HFFc6 (cell line): Measurements from ENCODE around the gene IARS2. TPM values are rescaled to one million over a fixed set of nuclear protein-coding genes. Genes with fewer than 3 reads are reported as not detected.

ENCODE experiments used
- DNase-seq: peaks from one replicate; pipeline ENCODE4 v3.0.0-alpha.2; 2018
- H3K27ac Mint-ChIP-seq: 2 replicates; pipeline ENCODE4 v1.8.0; 2020; ENCODE audit warnings: mild to moderate bottlenecking, mixed read lengths
- H3K27me3 Mint-ChIP-seq: 2 replicates; pipeline ENCODE4 v1.8.0; 2021; ENCODE audit warnings: mild to moderate bottlenecking, moderate library complexity, mixed read lengths; ENCODE audit not compliant: insufficient read depth
- H3K36me3 Mint-ChIP-seq: 2 replicates; pipeline ENCODE4 v1.8.0; 2021; ENCODE audit warnings: low read depth, mixed read lengths
- H3K4me1 Mint-ChIP-seq: 2 replicates; pipeline ENCODE4 v1.8.0; 2020; ENCODE audit warnings: low read depth, mixed read lengths
- H3K4me3 Mint-ChIP-seq: 2 replicates; pipeline ENCODE4 v1.8.0; 2020; ENCODE audit warnings: mild to moderate bottlenecking, moderate library complexity, mixed read lengths
- H3K9me3 Mint-ChIP-seq: 2 replicates; pipeline ENCODE4 v1.8.0; 2020; ENCODE audit warnings: mild to moderate bottlenecking, mixed read lengths
- total RNA-seq, 6 experiments: library from RNA; stranded (reverse); fragmentation: NEBNext Ultra II Directional; extraction: Animal tissue kit (Norgen Biotek cat#: 25700); gene quantifications; 2 replicates in 1 of 6; 3 replicates in 5 of 6; pipeline ENCODE4 v1.2.3, GENCODE V29; 2021
- TF ChIP-seq, protein P1 (sequence below): fragments of 200-600 bp; sonication (generic); IDR thresholded peaks from 2 replicates; pipeline ENCODE4 v1.5.0; 2021; ENCODE audit warnings: antibody characterized with exemption, mild to moderate bottlenecking

The IARS2 gene
- total RNA-seq, 6 experiments from 2014 or later: 81.6 to 95.2 (median 90.5) TPM

- no peaks in the 10 kb centered on the region for H3K27me3 Mint-ChIP-seq
- peaks cover 5% of the 10 kb centered on the region; the same call in 1 of the 2 replicates for H3K4me1 Mint-ChIP-seq
- peak; percentile 5 for DNase-seq
- H3K36me3 Mint-ChIP-seq: peaks cover 28% of the 10 kb centered on the region
- H3K4me3 Mint-ChIP-seq: no peak overlapping the region
- TF ChIP-seq, protein P1, sequence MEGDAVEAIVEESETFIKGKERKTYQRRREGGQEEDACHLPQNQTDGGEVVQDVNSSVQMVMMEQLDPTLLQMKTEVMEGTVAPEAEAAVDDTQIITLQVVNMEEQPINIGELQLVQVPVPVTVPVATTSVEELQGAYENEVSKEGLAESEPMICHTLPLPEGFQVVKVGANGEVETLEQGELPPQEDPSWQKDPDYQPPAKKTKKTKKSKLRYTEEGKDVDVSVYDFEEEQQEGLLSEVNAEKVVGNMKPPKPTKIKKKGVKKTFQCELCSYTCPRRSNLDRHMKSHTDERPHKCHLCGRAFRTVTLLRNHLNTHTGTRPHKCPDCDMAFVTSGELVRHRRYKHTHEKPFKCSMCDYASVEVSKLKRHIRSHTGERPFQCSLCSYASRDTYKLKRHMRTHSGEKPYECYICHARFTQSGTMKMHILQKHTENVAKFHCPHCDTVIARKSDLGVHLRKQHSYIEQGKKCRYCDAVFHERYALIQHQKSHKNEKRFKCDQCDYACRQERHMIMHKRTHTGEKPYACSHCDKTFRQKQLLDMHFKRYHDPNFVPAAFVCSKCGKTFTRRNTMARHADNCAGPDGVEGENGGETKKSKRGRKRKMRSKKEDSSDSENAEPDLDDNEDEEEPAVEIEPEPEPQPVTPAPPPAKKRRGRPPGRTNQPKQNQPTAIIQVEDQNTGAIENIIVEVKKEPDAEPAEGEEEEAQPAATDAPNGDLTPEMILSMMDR: no peak
- H3K9me3 Mint-ChIP-seq: no peaks in the 10 kb centered on the region
- H3K27ac Mint-ChIP-seq: peak overlapping the region; percentile 27; the same call in 1 of the 2 replicates
Observed at GRCh38 chr1:220170836-220171526, 77.0 kb downstream of the IARS2 start.

DNA sequence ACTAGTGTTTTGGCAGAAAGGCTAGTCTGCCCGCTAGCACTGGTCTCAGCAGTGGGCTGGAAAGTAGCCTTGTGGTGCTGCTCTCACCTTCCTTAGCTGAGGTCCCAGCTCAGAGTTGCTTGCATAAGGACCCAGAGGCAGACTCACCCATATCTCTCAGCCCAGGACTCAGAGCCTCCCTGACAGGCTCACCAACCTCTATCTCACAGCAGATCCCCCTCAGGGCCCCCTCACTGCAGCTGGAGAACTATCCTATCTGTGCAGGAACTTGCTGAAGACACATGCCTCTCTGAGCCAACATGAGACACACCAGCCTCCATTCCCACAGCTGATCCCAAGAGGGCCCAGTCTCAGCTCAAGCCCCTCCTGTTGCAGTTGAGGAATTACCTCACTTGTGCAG, 82.6 kb downstream of the IARS2 start:
- no peak overlapping the region for H3K27ac Mint-ChIP-seq
- TF ChIP-seq, protein P1: no peak
- DNase-seq: no peak
- no peaks in the 10 kb centered on the region for H3K9me3 Mint-ChIP-seq
- H3K4me1 Mint-ChIP-seq: no peaks in the 10 kb centered on the region; the same call in 1 of the 2 replicates
- H3K27me3 Mint-ChIP-seq: no peaks in the 10 kb centered on the region
- H3K4me3 Mint-ChIP-seq: no peak overlapping the region
- H3K36me3 Mint-ChIP-seq: peaks cover 53% of the 10 kb centered on the region

DNA sequence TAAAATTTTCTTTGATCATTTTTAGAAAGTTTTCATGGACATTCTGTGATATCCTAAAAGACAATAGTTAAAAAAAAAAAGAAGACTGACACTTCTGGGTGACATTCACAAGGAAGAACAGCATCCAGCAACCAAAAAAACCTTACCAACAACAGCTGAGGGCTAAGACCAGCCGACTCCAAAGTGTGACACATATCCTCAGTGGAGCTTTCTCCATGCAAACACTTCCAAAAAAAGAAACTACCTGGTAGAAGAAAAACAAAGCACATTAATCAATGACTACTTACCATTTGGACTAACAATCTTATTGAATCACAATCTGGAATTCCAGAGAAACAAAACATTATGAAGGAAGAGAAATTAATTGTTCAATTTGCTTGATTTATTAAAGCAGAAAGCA, 88.2 kb downstream of the IARS2 start:
- Mint-ChIP-seq H3K27me3 (no peaks in the 10 kb centered on the region), H3K9me3 (no peaks in the 10 kb centered on the region), H3K27ac (peak overlapping the region; percentile 12; the same call in 1 of the 2 replicates), H3K4me3 (no peak overlapping the region), H3K36me3 (peaks cover 50% of the 10 kb centered on the region), H3K4me1 (peaks cover 26% of the 10 kb centered on the region)
- TF ChIP-seq, protein P1: no peak
- no peak for DNase-seq

- TF ChIP-seq, protein P1: no peak
- H3K27ac Mint-ChIP-seq: peak overlapping the region; percentile 44
- no peak for DNase-seq
- peaks cover 26% of the 10 kb centered on the region for H3K4me1 Mint-ChIP-seq
- H3K36me3 Mint-ChIP-seq: peaks cover 46% of the 10 kb centered on the region
- no peaks in the 10 kb centered on the region for H3K9me3 Mint-ChIP-seq
- peak overlapping the region; percentile 5; the same call in 1 of the 2 replicates for H3K4me3 Mint-ChIP-seq
- H3K27me3 Mint-ChIP-seq: no peaks in the 10 kb centered on the region
Observed at GRCh38 chr1:220182656-220183055, 88.7 kb downstream of the IARS2 start.

- H3K4me3 Mint-ChIP-seq: no peak overlapping the region
- TF ChIP-seq, protein P1: no peak
- H3K4me1 Mint-ChIP-seq: peaks cover 26% of the 10 kb centered on the region
- peak overlapping the region; percentile 34; the same call in 1 of the 2 replicates for H3K27ac Mint-ChIP-seq
- H3K27me3 Mint-ChIP-seq: no peaks in the 10 kb centered on the region
- peaks cover 35% of the 10 kb centered on the region for H3K36me3 Mint-ChIP-seq
- no peak for DNase-seq
- no peaks in the 10 kb centered on the region for H3K9me3 Mint-ChIP-seq
Observed at GRCh38 chr1:220184506-220184905, 90.6 kb downstream of the IARS2 start.
